Small intestine (tissue), 7 donors: ENCODE measurements around the gene CLDN20. TPM values are rescaled to one million over a fixed set of nuclear protein-coding genes. Genes with fewer than 3 reads are reported as not detected.

Source experiments
- DNase-seq, 2 donors: peaks; one replicate each; pipeline versions ENCODE4 v3.0.0 to v3.0.0-alpha.2; 2013
- FAIRE-seq: peaks from 2 replicates; lab custom pipeline; 2012; peaks lifted over from hg19 to GRCh38; lab: Jason Lieb, UNC
- H3K27ac ChIP-seq, 3 donors: one replicate each; pipeline ENCODE4 v1.5.1; 2013; ENCODE audit warnings: low read length in 2 of 3, mild to moderate bottlenecking in 2 of 3, control low read depth in 1 of 3, inconsistent platforms in 1 of 3, low read depth in 1 of 3, moderate library complexity in 1 of 3
- H3K27me3 ChIP-seq, 3 donors: one replicate each; pipeline ENCODE4 v1.6.1; 2013; ENCODE audit warnings: low read length in 3 of 3, inconsistent platforms in 1 of 3; ENCODE audit not compliant: control insufficient read depth in 3 of 3, insufficient read depth in 3 of 3
- H3K36me3 ChIP-seq, 3 donors: one replicate each; pipeline ENCODE4 v1.6.1; 2013; ENCODE audit warnings: low read length in 3 of 3, inconsistent platforms in 1 of 3, low read depth in 1 of 3, mild to moderate bottlenecking in 1 of 3, moderate library complexity in 1 of 3; ENCODE audit not compliant: control insufficient read depth in 3 of 3, insufficient read depth in 2 of 3
- H3K4me1 ChIP-seq, 3 donors: one replicate each; pipeline ENCODE4 v1.6.1; 2013; ENCODE audit warnings: low read length in 2 of 3, inconsistent platforms in 1 of 3, low read depth in 1 of 3, mild to moderate bottlenecking in 1 of 3, moderate library complexity in 1 of 3; ENCODE audit not compliant: control insufficient read depth in 3 of 3, insufficient read depth in 2 of 3
- H3K4me3 ChIP-seq, 3 donors: one replicate each; pipeline ENCODE4 v1.5.1; 2013; ENCODE audit warnings: low read length in 3 of 3, control low read depth in 1 of 3, inconsistent platforms in 1 of 3, low read depth in 1 of 3, mild to moderate bottlenecking in 1 of 3, moderate library complexity in 1 of 3
- H3K9me3 ChIP-seq, 2 donors: one replicate each; pipeline ENCODE4 v1.6.1; 2013; ENCODE audit warnings: low read depth in 1 of 2, low read length in 1 of 2; ENCODE audit not compliant: control insufficient read depth in 2 of 2, insufficient read depth in 1 of 2
- WGBS, 3 donors: extraction: QIAGEN DNeasy Blood & Tissue Kit; methylation state at CpG; one replicate each; pipeline ENCODE4 v1.1.7; 2013; 5-methylcytosine and 5-hydroxymethylcytosine counted together
- polyA plus RNA-seq, 4 donors: library from polyadenylated mRNA; stranded (reverse) in 3 of 4; unstranded in 1 of 4; fragments of 200-250 nt in 3 of 4; fragments of 120-200 nt in 1 of 4; gene quantifications; one replicate each; pipeline versions ENCODE4 v1.2.1 to v1.2.3, GENCODE V29; 2013
- donor health status: healthy with polysubstance abuse.
- donor health status: control.
- donor health status: control.
- donor health status: Bipolar disorder and iron deficiency.
- donor health status: healthy.

The CLDN20 gene
- polyA plus RNA-seq, 4 donors: 0.97 TPM; not detected in 3

GRCh38 chr6:155259204-155259603, 4.6 kb upstream of the CLDN20 start:
- DNase-seq (no peak), FAIRE-seq (no peak)
- no peak overlapping the region for H3K4me3 ChIP-seq
- no peak overlapping the region for H3K27ac ChIP-seq
- peaks cover 3 to 42% (median 22%) of the 10 kb centered on the region in 3 donors for H3K36me3 ChIP-seq
- no peaks in the 10 kb centered on the region for H3K4me1 ChIP-seq
- no peaks in the 10 kb centered on the region for H3K9me3 ChIP-seq
- 95 to 97% (median 96%) methylated on average over 3 of the region's 3 CpGs for WGBS, 3 donors
- H3K27me3 ChIP-seq: no peaks in the 10 kb centered on the region

GRCh38 chr6:155259897-155260296, 3.9 kb upstream of the CLDN20 start:
- 90 to 92% (median 91%) methylated on average over 5 of the region's 5 CpGs for WGBS, 3 donors
- Histone ChIP-seq H3K27ac (no peak overlapping the region), H3K27me3 (no peaks in the 10 kb centered on the region), H3K36me3 (peaks cover 3 to 42% (median 16%) of the 10 kb centered on the region in 3 donors), H3K4me1 (no peaks in the 10 kb centered on the region), H3K9me3 (no peaks in the 10 kb centered on the region), H3K4me3 (no peak overlapping the region)
- FAIRE-seq (no peak), DNase-seq (no peak)

GRCh38 chr6:155260686-155261085, 3.1 kb upstream of the CLDN20 start:
- no peak for FAIRE-seq
- 52 to 69% (median 64%) methylated on average over 3 of the region's 3 CpGs for WGBS, 3 donors
- peaks cover 3 to 41% (median 14%) of the 10 kb centered on the region in 3 donors for H3K36me3 ChIP-seq
- H3K27ac ChIP-seq: no peak overlapping the region
- H3K4me1 ChIP-seq: no peaks in the 10 kb centered on the region
- DNase-seq: no peak
- no peak overlapping the region for H3K4me3 ChIP-seq
- H3K9me3 ChIP-seq: no peaks in the 10 kb centered on the region
- no peaks in the 10 kb centered on the region for H3K27me3 ChIP-seq

GRCh38 chr6:155261111-155261900, 2.5 kb upstream of the CLDN20 start:
- H3K27me3 ChIP-seq: no peaks in the 10 kb centered on the region
- peaks cover 3 to 41% (median 14%) of the 10 kb centered on the region in 3 donors for H3K36me3 ChIP-seq
- H3K4me3 ChIP-seq: no peak overlapping the region
- FAIRE-seq (no peak), DNase-seq (no peak)
- no peaks in the 10 kb centered on the region for H3K9me3 ChIP-seq
- 88 to 94% (median 91%) methylated on average over 11 of the region's 11 CpGs for WGBS, 3 donors
- H3K27ac ChIP-seq: no peak overlapping the region
- H3K4me1 ChIP-seq: no peaks in the 10 kb centered on the region

GRCh38 chr6:155262655-155263054, 1.2 kb upstream of the CLDN20 start:
- no peaks in the 10 kb centered on the region for H3K27me3 ChIP-seq
- no peaks in the 10 kb centered on the region for H3K9me3 ChIP-seq
- DNase-seq (no peak), FAIRE-seq (no peak)
- 90 to 97% (median 97%) methylated on average over 4 of the region's 4 CpGs for WGBS, 3 donors
- peaks cover 0 to 37% (median 10%) of the 10 kb centered on the region in 3 donors for H3K36me3 ChIP-seq
- H3K4me1 ChIP-seq: no peaks in the 10 kb centered on the region
- H3K27ac ChIP-seq: no peak overlapping the region
- no peak overlapping the region for H3K4me3 ChIP-seq

- DNase-seq (no peak), FAIRE-seq (no peak)
- no peaks in the 10 kb centered on the region for H3K27me3 ChIP-seq
- H3K9me3 ChIP-seq: no peaks in the 10 kb centered on the region
- no peak overlapping the region for H3K27ac ChIP-seq
- 74 to 91% (median 89%) methylated on average over 9 of the region's 9 CpGs for WGBS, 3 donors
- H3K4me1 ChIP-seq: no peaks in the 10 kb centered on the region
- peaks cover 0 to 21% (median 3%) of the 10 kb centered on the region in 3 donors for H3K36me3 ChIP-seq
- H3K4me3 ChIP-seq: no peak overlapping the region
Measured at GRCh38 chr6:155264693-155265320, 994 bp downstream of the CLDN20 start.

GRCh38 chr6:155265843-155266535, 2.2 kb downstream of the CLDN20 start:
- Histone ChIP-seq H3K4me1 (no peaks in the 10 kb centered on the region), H3K9me3 (no peaks in the 10 kb centered on the region), H3K36me3 (peaks cover 0 to 19% (median 0%) of the 10 kb centered on the region in 3 donors), H3K27me3 (no peaks in the 10 kb centered on the region), H3K27ac (no peak overlapping the region), H3K4me3 (no peak overlapping the region)
- no peak for DNase-seq
- 91 to 95% (median 93%) methylated on average over 4 of the region's 4 CpGs for WGBS, 3 donors
- no peak for FAIRE-seq

GRCh38 chr6:155267411-155267810, 3.6 kb downstream of the CLDN20 start:
- H3K9me3 ChIP-seq: no peaks in the 10 kb centered on the region
- H3K4me1 ChIP-seq: no peaks in the 10 kb centered on the region
- no peak for DNase-seq
- FAIRE-seq: no peak
- no peaks in the 10 kb centered on the region for H3K27me3 ChIP-seq
- WGBS, 3 donors: 95 to 98% (median 95%) methylated on average over 2 of the region's 2 CpGs
- no peak overlapping the region for H3K4me3 ChIP-seq
- H3K36me3 ChIP-seq: peaks cover 0 to 15% (median 0%) of the 10 kb centered on the region in 3 donors
- H3K27ac ChIP-seq: no peak overlapping the region
